Activated naive CD4-positive, alpha-beta T cell (primary cell): Measurements from ENCODE around the gene HACD2.

ENCODE experiments used
- DNase-seq, 4 experiments: peaks; one replicate each; lab custom pipeline; 2025; lab: John Stamatoyannopoulos, UW

The HACD2 gene

DNA sequence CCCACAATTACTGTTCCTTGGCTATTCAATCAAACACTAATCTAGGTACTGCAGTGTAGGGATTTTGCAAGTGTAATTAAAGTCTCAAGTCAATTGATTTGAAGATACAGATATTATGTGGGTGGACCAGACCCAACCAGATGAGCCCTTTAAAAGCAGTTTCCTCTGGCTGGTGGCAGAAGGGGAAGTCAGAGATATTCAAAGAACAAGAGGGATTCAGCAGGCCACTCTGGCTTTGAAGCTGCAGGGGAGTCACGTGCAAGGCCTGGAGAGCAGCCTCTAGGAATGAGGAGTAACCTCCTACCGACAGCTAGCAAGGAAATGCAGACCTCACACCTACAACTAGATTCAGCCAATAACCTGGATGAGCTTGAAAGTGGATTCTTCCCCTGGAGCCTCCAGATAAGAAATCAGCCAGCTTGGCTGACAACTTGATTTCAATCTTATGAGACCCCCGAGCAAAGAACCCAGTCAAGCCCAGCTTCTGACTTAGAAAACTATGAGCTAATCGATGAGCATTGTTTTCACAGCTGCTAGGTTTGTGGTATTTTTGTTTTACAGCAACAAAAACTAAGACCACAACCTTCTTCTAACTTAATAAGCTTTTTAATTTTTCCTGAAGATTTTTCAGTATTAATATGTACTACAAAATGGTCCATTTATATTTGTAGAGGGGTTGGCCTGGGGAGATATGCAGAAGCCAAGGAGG is 13.4 kb downstream of the HACD2 start:
- no peak for DNase-seq

DNA sequence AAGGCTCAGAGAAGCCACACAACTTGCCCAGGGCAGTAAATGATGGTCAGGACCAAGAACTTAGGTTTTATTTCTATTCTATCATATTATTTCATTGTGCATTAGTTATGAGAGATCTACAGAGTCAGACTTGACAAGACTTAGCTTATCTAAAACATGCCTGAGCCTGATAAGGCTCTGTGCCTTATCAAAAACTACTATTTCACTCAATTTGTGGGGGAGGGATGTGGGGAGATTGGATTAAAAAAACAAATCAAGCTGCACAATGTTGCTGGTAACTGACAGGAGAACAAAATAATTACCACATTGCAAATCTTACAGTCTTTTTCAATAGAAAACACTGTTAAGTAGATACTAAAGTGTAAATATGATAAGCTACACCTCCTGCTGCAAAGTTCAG is 16.0 kb downstream of the HACD2 start:
- no peak for DNase-seq

DNA sequence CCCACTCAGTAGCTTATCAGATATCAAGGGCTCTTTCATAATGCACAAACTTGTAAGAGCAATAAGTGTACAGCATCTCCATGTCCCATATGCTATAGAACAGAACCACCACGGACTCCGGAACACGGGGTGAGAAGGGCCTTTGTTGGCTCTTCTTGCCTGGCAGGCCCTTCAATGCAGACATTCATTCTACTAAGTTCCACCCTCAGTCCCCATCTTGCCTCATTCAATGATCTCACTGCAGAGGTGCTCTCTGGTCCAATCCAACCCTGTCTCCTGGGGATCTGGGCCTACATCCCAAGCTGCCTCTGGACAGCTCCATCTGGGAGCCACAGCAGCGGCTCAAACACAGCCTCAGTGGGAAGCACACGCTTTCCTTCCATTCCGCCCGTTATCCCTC is 16.8 kb downstream of the HACD2 start:
- DNase-seq: no peak

GRCh38 chr3:123564056-123564455 is 20.8 kb downstream of the HACD2 start:
- no peak for DNase-seq

DNA sequence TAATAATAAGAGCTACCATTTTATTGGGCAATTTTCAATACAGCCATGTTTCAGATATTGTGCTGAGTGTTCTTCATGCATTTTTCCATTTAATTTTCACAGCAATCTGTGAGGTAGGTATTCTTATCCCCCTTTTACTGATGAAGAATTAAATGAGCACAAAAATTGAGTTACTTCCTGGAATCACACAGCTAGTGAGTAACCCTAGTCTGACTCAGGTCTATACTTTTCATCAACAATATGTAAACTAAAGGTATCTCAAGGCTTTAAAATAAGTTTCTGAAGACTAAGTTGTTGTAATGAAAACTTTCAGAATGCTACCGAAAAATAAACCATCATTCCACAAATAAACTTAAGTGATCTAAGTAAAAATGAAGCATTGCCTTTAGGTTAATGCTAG is 22.3 kb downstream of the HACD2 start:
- DNase-seq: no peak

DNA sequence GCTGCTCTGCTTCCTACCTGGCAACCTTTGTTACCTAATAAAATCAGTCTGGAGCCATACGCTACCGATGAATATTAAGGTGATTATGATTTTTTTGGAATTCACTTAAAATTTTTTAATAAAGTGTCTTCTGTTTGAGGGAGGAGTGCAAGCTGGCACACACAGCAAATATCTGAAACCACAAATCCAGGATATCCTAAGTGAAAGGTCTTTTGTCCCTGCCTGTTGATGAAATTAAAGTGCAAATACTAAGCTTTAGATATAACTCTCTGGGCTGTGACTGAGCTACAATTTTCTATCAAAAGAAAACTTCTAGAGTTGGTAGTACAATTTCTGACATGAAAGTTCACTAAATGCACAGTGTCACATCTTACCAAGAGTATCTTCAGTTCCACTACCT is 23.7 kb downstream of the HACD2 start:
- no peak for DNase-seq

GRCh38 chr3:123559040-123559861 is 25.6 kb downstream of the HACD2 start:
- no peak for DNase-seq

GRCh38 chr3:123553536-123553935 is 31.3 kb downstream of the HACD2 start:
- DNase-seq: no peak

GRCh38 chr3:123552768-123553167 is 32.1 kb downstream of the HACD2 start:
- no peak for DNase-seq

- no peak for DNase-seq
These were observed 32.6 kb downstream of the HACD2 start for GRCh38 chr3:123552095-123552714.

GRCh38 chr3:123547881-123548519 is 36.9 kb downstream of the HACD2 start:
- no peak for DNase-seq

GRCh38 chr3:123546133-123546755 is 38.6 kb downstream of the HACD2 start:
- no peak for DNase-seq

GRCh38 chr3:123543950-123544349 is 40.9 kb downstream of the HACD2 start:
- DNase-seq: no peak

- no peak for DNase-seq
These were observed 44.6 kb downstream of the HACD2 start for GRCh38 chr3:123540285-123540684.

- no peak for DNase-seq
These were observed 48.5 kb downstream of the HACD2 start for GRCh38 chr3:123536153-123536895.

GRCh38 chr3:123535580-123535979 is 49.3 kb downstream of the HACD2 start:
- DNase-seq: no peak

GRCh38 chr3:123534264-123534663 is 50.6 kb downstream of the HACD2 start:
- DNase-seq: no peak

DNA sequence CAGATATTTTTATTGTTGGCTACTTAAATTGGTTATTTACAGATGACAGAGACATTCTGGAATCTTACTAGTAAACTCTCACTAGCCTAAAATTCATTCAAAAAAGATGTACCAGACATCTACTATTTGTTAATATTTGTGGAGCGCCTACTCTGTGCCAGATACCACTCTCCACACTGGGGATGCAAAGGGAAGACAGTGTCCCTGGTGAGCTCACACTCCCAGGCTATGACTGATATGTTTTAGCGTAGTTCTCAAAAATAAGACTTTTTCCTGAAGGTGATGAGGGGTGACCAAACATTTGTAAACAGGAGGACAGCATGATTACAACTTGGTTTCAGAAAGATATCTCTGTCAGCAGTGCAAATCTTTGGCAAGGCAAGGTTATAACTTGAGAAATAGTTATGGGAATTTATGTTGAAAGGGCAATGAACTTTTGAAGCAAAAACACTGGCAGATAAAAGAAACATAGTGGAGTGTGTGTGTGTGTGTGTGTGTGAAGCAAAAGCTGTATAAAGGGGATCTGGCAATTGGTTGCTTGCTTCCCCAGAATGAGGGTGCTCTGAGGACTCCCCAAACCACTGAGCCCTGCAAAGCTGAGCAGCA is 51.2 kb downstream of the HACD2 start:
- DNase-seq: no peak

GRCh38 chr3:123528130-123528529 is 56.7 kb downstream of the HACD2 start:
- DNase-seq: no peak

DNA sequence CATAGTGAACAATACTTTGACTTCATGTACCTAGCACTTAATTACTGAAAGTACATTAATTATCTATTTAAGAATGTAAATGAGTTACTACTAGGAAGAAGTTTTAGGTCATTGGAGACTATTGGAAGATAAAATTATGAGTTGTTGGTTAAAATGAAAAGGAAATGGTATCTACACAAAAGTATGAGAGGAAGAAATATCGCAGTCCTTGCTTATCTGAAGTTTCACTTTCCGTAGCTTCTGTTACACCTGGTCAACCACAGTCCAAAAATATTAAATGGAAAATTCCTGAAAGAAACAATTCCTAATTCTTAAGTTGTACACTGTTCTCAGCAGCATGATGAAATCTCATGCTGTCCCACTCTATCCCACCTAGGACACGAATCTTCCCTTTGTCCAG is 57.8 kb downstream of the HACD2 start:
- DNase-seq: no peak

GRCh38 chr3:123526474-123526873 is 58.4 kb downstream of the HACD2 start:
- no peak for DNase-seq
